Neural cell (in vitro differentiated cells): Measurements from ENCODE around the gene GNG7. TPM values are rescaled to one million over a fixed set of nuclear protein-coding genes. Genes with fewer than 3 reads are reported as not detected.
"Not testable (repeated sequence)": the region's sequence is repeated elsewhere in the genome, so short reads cannot be mapped to it uniquely, and the experiment has no call there.

Experiments used
- H2AFZ ChIP-seq: fragments of 200-600, 300-800 bp; sonication (generic), shearing (Covaris generic); 2 replicates; pipeline ENCODE4 v1.6.0; 2014; ENCODE audit warnings: low read depth, mild to moderate bottlenecking, antibody characterized with exemption, low read length, moderate library complexity
- H3F3A ChIP-seq: fragments of 200-600 bp; shearing (Covaris generic); 2 replicates; pipeline ENCODE4 v1.6.1; 2016; ENCODE audit warnings: mild to moderate bottlenecking, moderate library complexity, mixed read lengths, antibody characterized with exemption, low read length; ENCODE audit not compliant: insufficient read depth, poor library complexity, severe bottlenecking
- H3K27ac ChIP-seq: fragments of 200-600, 300-800 bp; sonication (generic), shearing (Covaris generic); 2 replicates; pipeline ENCODE4 v1.5.1; 2014; ENCODE audit warnings: mild to moderate bottlenecking, low read length, moderate library complexity
- H3K27me3 ChIP-seq: fragments of 300-800, 200-600 bp; sonication (generic), shearing (Covaris generic); 2 replicates; pipeline ENCODE4 v1.6.0; 2014; ENCODE audit warnings: mild to moderate bottlenecking, low read depth, low read length, moderate library complexity; ENCODE audit not compliant: insufficient read depth
- H3K36me3 ChIP-seq: fragments of 300-800, 200-600 bp; sonication (generic), shearing (Covaris generic); 2 replicates; pipeline ENCODE4 v1.5.1; 2014; ENCODE audit warnings: mild to moderate bottlenecking, antibody characterized with exemption, low read length, moderate library complexity; ENCODE audit not compliant: insufficient read depth
- H3K4me2 ChIP-seq: fragments of 300-800, 200-600 bp; sonication (generic), shearing (Covaris generic); 2 replicates; pipeline ENCODE4 v1.6.0; 2014; ENCODE audit warnings: mild to moderate bottlenecking, low read length
- H3K4me3 ChIP-seq: fragments of 300-800, 200-600 bp; sonication (generic), shearing (Covaris generic); 2 replicates; pipeline ENCODE4 v1.5.1; 2014; ENCODE audit warnings: mild to moderate bottlenecking, low read length, moderate library complexity
- H3K79me2 ChIP-seq: fragments of 200-600 bp; shearing (Covaris generic); replicated peaks from 2 replicates; pipeline ENCODE4 v1.6.0; 2014; ENCODE audit warnings: mild to moderate bottlenecking, low read length, moderate library complexity; ENCODE audit not compliant: insufficient read depth
- H3K9ac ChIP-seq: fragments of 300-800, 200-600 bp; sonication (generic), shearing (Covaris generic); 2 replicates; pipeline ENCODE4 v1.6.1; 2016; ENCODE audit warnings: mild to moderate bottlenecking, low read length, mixed read lengths
- H3K9me2 ChIP-seq: fragments of 200-600 bp; shearing (Covaris generic); 2 replicates; pipeline ENCODE4 v1.6.1; 2016; ENCODE audit warnings: mild to moderate bottlenecking, low read length, mixed read lengths; ENCODE audit not compliant: insufficient read depth
- H3K9me3 ChIP-seq: fragments of 200-600, 300-800 bp; sonication (generic), shearing (Covaris generic); 2 replicates; pipeline ENCODE4 v1.6.1; 2016; ENCODE audit warnings: mild to moderate bottlenecking, mixed run types, low read length, moderate library complexity, mixed read lengths
- H4K20me1 ChIP-seq: fragments of 200-600 bp; shearing (Covaris generic); 2 replicates; pipeline ENCODE4 v1.6.1; 2016; ENCODE audit warnings: mild to moderate bottlenecking, mixed run types; ENCODE audit not compliant: insufficient read depth
- EP300 ChIP-seq: fragments of 450-650 bp; conservative IDR thresholded peaks from 2 replicates; pipeline ENCODE4 v1.6.1; 2014; ENCODE audit warnings: antibody characterized with exemption, mild to moderate bottlenecking, moderate library complexity; ENCODE audit not compliant: poor library complexity, severe bottlenecking
- EZH2 ChIP-seq: fragments of 200-600, 300-800 bp; shearing (Covaris generic), sonication (generic); IDR thresholded peaks from 2 replicates; pipeline ENCODE4 v1.6.1; 2014; ENCODE audit warnings: antibody characterized with exemption, low read length, borderline replicate concordance, mild to moderate bottlenecking; ENCODE audit not compliant: insufficient read depth, poor library complexity, severe bottlenecking
- MXI1 ChIP-seq: fragments of 450-650 bp; conservative IDR thresholded peaks from 2 replicates; pipeline ENCODE4 v1.6.1; 2014; ENCODE audit warnings: antibody characterized with exemption, mild to moderate bottlenecking; ENCODE audit not compliant: poor library complexity, severe bottlenecking
- POLR2AphosphoS5 ChIP-seq: IDR thresholded peaks from 2 replicates; pipeline ENCODE4 v1.6.1; 2012
- RAD21 ChIP-seq: fragments of 450-650 bp; conservative IDR thresholded peaks from 2 replicates; pipeline ENCODE4 v1.6.1; 2014; ENCODE audit warnings: antibody characterized with exemption, mild to moderate bottlenecking, moderate library complexity
- REST ChIP-seq: IDR thresholded peaks from 2 replicates; pipeline ENCODE4 v1.6.1; 2012; ENCODE audit warnings: borderline replicate concordance
- SMC3 ChIP-seq: fragments of 450-650 bp; conservative IDR thresholded peaks from 2 replicates; pipeline ENCODE4 v1.6.1; 2014; ENCODE audit warnings: antibody characterized with exemption, mild to moderate bottlenecking, moderate library complexity; ENCODE audit not compliant: poor library complexity
- TAF1 ChIP-seq: IDR thresholded peaks from 2 replicates; pipeline ENCODE4 v1.6.1; 2012; ENCODE audit warnings: low read depth
- polyA plus RNA-seq: library from polyadenylated mRNA; depleted of rRNA; stranded (reverse); fragments of >200 nt; gene quantifications from 2 replicates; pipeline ENCODE4 v1.2.3, GENCODE V29; 2014
- TF ChIP-seq, protein P1 (sequence below): fragments of 450-650 bp; IDR thresholded peaks from 2 replicates; pipeline ENCODE4 v1.5.1; 2014; ENCODE audit warnings: antibody characterized with exemption, mild to moderate bottlenecking, moderate library complexity; ENCODE audit not compliant: poor library complexity, severe bottlenecking

Gene GNG7
- polyA plus RNA-seq, 1 donor from 2014 or later: 3.0 TPM

DNA sequence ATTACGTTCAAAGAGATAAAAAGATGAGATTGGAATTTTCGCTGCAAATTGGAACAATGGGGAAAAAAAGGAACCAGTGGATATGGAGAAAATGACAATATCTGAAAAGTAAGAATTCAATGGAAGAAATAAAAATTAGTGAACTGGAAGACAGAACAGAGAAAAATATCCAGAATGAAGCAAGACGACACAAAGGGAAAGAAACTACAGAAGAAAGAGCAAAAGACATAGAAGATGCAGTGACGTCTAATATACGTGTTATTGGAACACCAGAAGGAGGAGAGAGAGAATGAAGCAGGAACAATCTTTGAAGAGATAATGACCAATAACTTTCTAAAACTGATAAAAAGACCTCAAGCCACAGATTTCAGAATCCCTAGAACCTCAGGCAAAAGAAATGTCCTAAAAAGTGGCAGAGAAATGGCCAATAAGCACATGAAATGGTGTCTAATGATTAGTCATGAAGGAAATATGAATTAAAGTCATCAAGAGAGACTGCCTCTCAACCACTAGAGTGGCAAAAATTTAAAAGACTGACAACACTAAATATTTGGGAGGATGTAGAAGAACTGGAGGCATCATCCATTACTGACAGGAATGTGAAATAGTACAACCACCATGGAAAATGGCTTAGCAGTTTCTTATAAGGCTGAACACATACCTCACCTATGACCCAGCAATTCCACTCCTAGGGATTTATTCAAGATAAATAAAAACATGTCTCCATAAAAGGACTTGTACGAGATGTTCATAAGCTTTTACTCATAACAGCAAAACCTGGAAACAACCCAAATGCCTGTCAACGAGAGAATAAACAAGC lies 170.0 kb downstream of the GNG7 start:
- Histone ChIP-seq H3K4me3 (no peak overlapping the region), H3F3A (no peaks in the 10 kb centered on the region), H3K27ac (no peak overlapping the region), H3K9me2 (no peaks in the 10 kb centered on the region), H4K20me1 (no peaks in the 10 kb centered on the region), H3K9me3 (peaks cover 5% of the 10 kb centered on the region), H3K9ac (no peak overlapping the region), H3K27me3 (no peaks in the 10 kb centered on the region), H3K79me2 (no peaks in the 10 kb centered on the region), H2AFZ (no peak overlapping the region), H3K36me3 (no peaks in the 10 kb centered on the region), H3K4me2 (no peak overlapping the region)
- TF ChIP-seq MXI1: no peak
- TF ChIP-seq RAD21: no peak
- TF ChIP-seq SMC3: no peak
- TF ChIP-seq, protein P1, sequence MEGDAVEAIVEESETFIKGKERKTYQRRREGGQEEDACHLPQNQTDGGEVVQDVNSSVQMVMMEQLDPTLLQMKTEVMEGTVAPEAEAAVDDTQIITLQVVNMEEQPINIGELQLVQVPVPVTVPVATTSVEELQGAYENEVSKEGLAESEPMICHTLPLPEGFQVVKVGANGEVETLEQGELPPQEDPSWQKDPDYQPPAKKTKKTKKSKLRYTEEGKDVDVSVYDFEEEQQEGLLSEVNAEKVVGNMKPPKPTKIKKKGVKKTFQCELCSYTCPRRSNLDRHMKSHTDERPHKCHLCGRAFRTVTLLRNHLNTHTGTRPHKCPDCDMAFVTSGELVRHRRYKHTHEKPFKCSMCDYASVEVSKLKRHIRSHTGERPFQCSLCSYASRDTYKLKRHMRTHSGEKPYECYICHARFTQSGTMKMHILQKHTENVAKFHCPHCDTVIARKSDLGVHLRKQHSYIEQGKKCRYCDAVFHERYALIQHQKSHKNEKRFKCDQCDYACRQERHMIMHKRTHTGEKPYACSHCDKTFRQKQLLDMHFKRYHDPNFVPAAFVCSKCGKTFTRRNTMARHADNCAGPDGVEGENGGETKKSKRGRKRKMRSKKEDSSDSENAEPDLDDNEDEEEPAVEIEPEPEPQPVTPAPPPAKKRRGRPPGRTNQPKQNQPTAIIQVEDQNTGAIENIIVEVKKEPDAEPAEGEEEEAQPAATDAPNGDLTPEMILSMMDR: no peak
- no peak for TF ChIP-seq REST
- no peak for TF ChIP-seq EP300
- TF ChIP-seq TAF1: no peak
- TF ChIP-seq EZH2: no peak
- TF ChIP-seq POLR2AphosphoS5: no peak

GRCh38 chr19:2529942-2530341 lies 172.6 kb downstream of the GNG7 start:
- H3K79me2 ChIP-seq, H3K27me3 ChIP-seq, H3K36me3 ChIP-seq, H3K9ac ChIP-seq, H3K9me2 ChIP-seq, H4K20me1 ChIP-seq, H3K4me2 ChIP-seq, H2AFZ ChIP-seq, H3F3A ChIP-seq, H3K27ac ChIP-seq, H3K9me3 ChIP-seq, H3K4me3 ChIP-seq: not testable (repeated sequence)
